ENCODE data around the gene FBRS.

Gene FBRS

GRCh38 chr16:30657866-30658730 lies at the start of gene FBRS:
FBRS (plus strand) TSS chr16:30658431; CDS start chr16:30659519, 1,088 bp downstream.
- ATAC-seq, result peak; percentile 86
- TF ChIP-seq RARB (CRISPR knock-in tag; IDR thresholded peaks at IDR 0.05) (no peak), ZFP30 (CRISPR knock-in tag; IDR thresholded peaks at IDR 0.05) (no peak), TCF4 (CRISPR knock-in tag; IDR thresholded peaks at IDR 0.05; ENCODE audit: borderline replicate concordance) (no peak), ZFP3 (CRISPR knock-in tag; IDR thresholded peaks at IDR 0.05) (0 out of 2 replicates have a peak, but pooled peaks have one; percentile 0)
- TF ChIP-seq, protein P1, sequence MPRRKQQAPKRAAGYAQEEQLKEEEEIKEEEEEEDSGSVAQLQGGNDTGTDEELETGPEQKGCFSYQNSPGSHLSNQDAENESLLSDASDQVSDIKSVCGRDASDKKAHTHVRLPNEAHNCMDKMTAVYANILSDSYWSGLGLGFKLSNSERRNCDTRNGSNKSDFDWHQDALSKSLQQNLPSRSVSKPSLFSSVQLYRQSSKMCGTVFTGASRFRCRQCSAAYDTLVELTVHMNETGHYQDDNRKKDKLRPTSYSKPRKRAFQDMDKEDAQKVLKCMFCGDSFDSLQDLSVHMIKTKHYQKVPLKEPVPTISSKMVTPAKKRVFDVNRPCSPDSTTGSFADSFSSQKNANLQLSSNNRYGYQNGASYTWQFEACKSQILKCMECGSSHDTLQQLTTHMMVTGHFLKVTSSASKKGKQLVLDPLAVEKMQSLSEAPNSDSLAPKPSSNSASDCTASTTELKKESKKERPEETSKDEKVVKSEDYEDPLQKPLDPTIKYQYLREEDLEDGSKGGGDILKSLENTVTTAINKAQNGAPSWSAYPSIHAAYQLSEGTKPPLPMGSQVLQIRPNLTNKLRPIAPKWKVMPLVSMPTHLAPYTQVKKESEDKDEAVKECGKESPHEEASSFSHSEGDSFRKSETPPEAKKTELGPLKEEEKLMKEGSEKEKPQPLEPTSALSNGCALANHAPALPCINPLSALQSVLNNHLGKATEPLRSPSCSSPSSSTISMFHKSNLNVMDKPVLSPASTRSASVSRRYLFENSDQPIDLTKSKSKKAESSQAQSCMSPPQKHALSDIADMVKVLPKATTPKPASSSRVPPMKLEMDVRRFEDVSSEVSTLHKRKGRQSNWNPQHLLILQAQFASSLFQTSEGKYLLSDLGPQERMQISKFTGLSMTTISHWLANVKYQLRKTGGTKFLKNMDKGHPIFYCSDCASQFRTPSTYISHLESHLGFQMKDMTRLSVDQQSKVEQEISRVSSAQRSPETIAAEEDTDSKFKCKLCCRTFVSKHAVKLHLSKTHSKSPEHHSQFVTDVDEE (CRISPR knock-in tag; IDR thresholded peaks at IDR 0.05), result peak; percentile 65; the same call in 1 of the 2 replicates

GRCh38 chr16:30609002-30609925 lies 49.0 kb upstream of the FBRS start:
- TF ChIP-seq GLIS3 (CRISPR knock-in tag; IDR thresholded peaks at IDR 0.05), result no peak
- no peak for TF ChIP-seq ISL1 (CRISPR knock-in tag; IDR thresholded peaks at IDR 0.05)
- TF ChIP-seq ESRRG (CRISPR knock-in tag; IDR thresholded peaks at IDR 0.05), result no peak
- TF ChIP-seq CREB5 (CRISPR knock-in tag; IDR thresholded peaks at IDR 0.05; ENCODE audit: low read depth), result no peak
- TF ChIP-seq ARNTL (CRISPR knock-in tag; IDR thresholded peaks at IDR 0.05; ENCODE audit: borderline replicate concordance, low read depth), result no peak
- TF ChIP-seq ZC3H10 (CRISPR knock-in tag; IDR thresholded peaks at IDR 0.05), result no peak
- no peak for TF ChIP-seq BACH2 (CRISPR knock-in tag; IDR thresholded peaks at IDR 0.05; ENCODE audit: borderline replicate concordance)
- TF ChIP-seq ZNF8 (CRISPR knock-in tag; IDR thresholded peaks at IDR 0.05), result no peak
- no peak for TF ChIP-seq SNAI2 (CRISPR knock-in tag; IDR thresholded peaks at IDR 0.05)
- TF ChIP-seq ZFP30 (CRISPR knock-in tag; IDR thresholded peaks at IDR 0.05), result no peak
- TF ChIP-seq ZNF565 (CRISPR knock-in tag; conservative IDR thresholded peaks at IDR 0.05; ENCODE audit: low read depth), result no peak
- TF ChIP-seq CSRNP3 (CRISPR knock-in tag; IDR thresholded peaks at IDR 0.05), result no peak
- TF ChIP-seq, protein P2, sequence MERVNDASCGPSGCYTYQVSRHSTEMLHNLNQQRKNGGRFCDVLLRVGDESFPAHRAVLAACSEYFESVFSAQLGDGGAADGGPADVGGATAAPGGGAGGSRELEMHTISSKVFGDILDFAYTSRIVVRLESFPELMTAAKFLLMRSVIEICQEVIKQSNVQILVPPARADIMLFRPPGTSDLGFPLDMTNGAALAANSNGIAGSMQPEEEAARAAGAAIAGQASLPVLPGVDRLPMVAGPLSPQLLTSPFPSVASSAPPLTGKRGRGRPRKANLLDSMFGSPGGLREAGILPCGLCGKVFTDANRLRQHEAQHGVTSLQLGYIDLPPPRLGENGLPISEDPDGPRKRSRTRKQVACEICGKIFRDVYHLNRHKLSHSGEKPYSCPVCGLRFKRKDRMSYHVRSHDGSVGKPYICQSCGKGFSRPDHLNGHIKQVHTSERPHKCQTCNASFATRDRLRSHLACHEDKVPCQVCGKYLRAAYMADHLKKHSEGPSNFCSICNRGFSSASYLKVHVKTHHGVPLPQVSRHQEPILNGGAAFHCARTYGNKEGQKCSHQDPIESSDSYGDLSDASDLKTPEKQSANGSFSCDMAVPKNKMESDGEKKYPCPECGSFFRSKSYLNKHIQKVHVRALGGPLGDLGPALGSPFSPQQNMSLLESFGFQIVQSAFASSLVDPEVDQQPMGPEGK (CRISPR knock-in tag; IDR thresholded peaks at IDR 0.05; ENCODE audit: borderline replicate concordance), result no peak
- TF ChIP-seq CSDC2 (CRISPR knock-in tag; IDR thresholded peaks at IDR 0.05), result no peak
- no peak for TF ChIP-seq RARB (CRISPR knock-in tag; IDR thresholded peaks at IDR 0.05)
- no peak for TF ChIP-seq ZNF70 (CRISPR knock-in tag; IDR thresholded peaks at IDR 0.05)
- TF ChIP-seq ZFP3 (CRISPR knock-in tag; IDR thresholded peaks at IDR 0.05), result no peak
- no peak for TF ChIP-seq POU6F1 (CRISPR knock-in tag; IDR thresholded peaks at IDR 0.05; ENCODE audit: borderline replicate concordance, low read depth)
- TF ChIP-seq PPARA (CRISPR knock-in tag; IDR thresholded peaks at IDR 0.05; ENCODE audit: borderline replicate concordance), result no peak
- TF ChIP-seq, protein P1 (CRISPR knock-in tag; IDR thresholded peaks at IDR 0.05), result no peak
- ATAC-seq, result peak; percentile 75

Data from SK-N-SH treated with all-trans-retinoic acid at 6 μM for 48 hours (cell line).